HG02884 (cell line): ENCODE results near the gene SNTG2.
"Not testable (repeated sequence)": the region's sequence is repeated elsewhere in the genome, so short reads cannot be mapped to it uniquely, and the experiment has no call there.

Source experiments
- ATAC-seq: cut with Tn5 transposase; IDR thresholded peaks from one replicate; pipeline ENCODE4 v1.9.1; 2021; ENCODE audit warnings: mild to moderate bottlenecking, moderate library complexity; ENCODE audit not compliant: unreplicated experiment

SNTG2 gene

GRCh38 chr2:950080-950966, at the start of gene SNTG2:
SNTG2 (plus strand) TSS chr2:950849; CDS start chr2:950997, 148 bp downstream.
- no peak for ATAC-seq

GRCh38 chr2:902584-902983, 48.1 kb upstream of the SNTG2 start:
- no peak for ATAC-seq

GRCh38 chr2:903223-903900, 47.3 kb upstream of the SNTG2 start:
- no peak for ATAC-seq

- ATAC-seq: no peak
These were observed 46.2 kb upstream of the SNTG2 start for GRCh38 chr2:904246-905024.

GRCh38 chr2:905091-905832, 45.4 kb upstream of the SNTG2 start:
- no peak for ATAC-seq

- no peak for ATAC-seq
These were observed 44.9 kb upstream of the SNTG2 start for GRCh38 chr2:905833-906140.

- no peak for ATAC-seq
These were observed 42.9 kb upstream of the SNTG2 start for GRCh38 chr2:907706-908105.

- ATAC-seq: no peak
These were observed 42.1 kb upstream of the SNTG2 start for GRCh38 chr2:908568-908967.

GRCh38 chr2:909764-910379, 40.8 kb upstream of the SNTG2 start:
- ATAC-seq: not testable (repeated sequence)

- ATAC-seq: no peak
These were observed 40.0 kb upstream of the SNTG2 start for GRCh38 chr2:910698-911097.

GRCh38 chr2:915979-916378, 34.7 kb upstream of the SNTG2 start:
- ATAC-seq: no peak

GRCh38 chr2:916935-917334, 33.7 kb upstream of the SNTG2 start:
- no peak for ATAC-seq

- no peak for ATAC-seq
These were observed 31.0 kb upstream of the SNTG2 start for GRCh38 chr2:919672-920071.

- no peak for ATAC-seq
These were observed 30.1 kb upstream of the SNTG2 start for GRCh38 chr2:920573-920972.

GRCh38 chr2:920999-921398, 29.6 kb upstream of the SNTG2 start:
- no peak for ATAC-seq

GRCh38 chr2:922185-922584, 28.5 kb upstream of the SNTG2 start:
- no peak for ATAC-seq

GRCh38 chr2:923832-924601, 26.6 kb upstream of the SNTG2 start:
- no peak for ATAC-seq

GRCh38 chr2:924701-925100, 25.9 kb upstream of the SNTG2 start:
- no peak for ATAC-seq

GRCh38 chr2:925309-925708, 25.3 kb upstream of the SNTG2 start:
- no peak for ATAC-seq

GRCh38 chr2:925711-926110, 24.9 kb upstream of the SNTG2 start:
- no peak for ATAC-seq
